GM12872 (cell line): Measurements from ENCODE around the gene ZNF648.
A peak's percentile ranks its signal among the peaks of the same experiment; 100 is the strongest.

Source experiments
- TF ChIP-seq, protein P1 (sequence below): IDR thresholded peaks from 3 replicates; pipeline ENCODE4 v1.5.1; 2011; ENCODE audit warnings: low read depth, mild to moderate bottlenecking, low read length, moderate library complexity; ENCODE audit not compliant: insufficient read depth

Gene ZNF648

GRCh38 chr1:182069028-182069466, 7.5 kb upstream of the ZNF648 start:
- TF ChIP-seq, protein P1, sequence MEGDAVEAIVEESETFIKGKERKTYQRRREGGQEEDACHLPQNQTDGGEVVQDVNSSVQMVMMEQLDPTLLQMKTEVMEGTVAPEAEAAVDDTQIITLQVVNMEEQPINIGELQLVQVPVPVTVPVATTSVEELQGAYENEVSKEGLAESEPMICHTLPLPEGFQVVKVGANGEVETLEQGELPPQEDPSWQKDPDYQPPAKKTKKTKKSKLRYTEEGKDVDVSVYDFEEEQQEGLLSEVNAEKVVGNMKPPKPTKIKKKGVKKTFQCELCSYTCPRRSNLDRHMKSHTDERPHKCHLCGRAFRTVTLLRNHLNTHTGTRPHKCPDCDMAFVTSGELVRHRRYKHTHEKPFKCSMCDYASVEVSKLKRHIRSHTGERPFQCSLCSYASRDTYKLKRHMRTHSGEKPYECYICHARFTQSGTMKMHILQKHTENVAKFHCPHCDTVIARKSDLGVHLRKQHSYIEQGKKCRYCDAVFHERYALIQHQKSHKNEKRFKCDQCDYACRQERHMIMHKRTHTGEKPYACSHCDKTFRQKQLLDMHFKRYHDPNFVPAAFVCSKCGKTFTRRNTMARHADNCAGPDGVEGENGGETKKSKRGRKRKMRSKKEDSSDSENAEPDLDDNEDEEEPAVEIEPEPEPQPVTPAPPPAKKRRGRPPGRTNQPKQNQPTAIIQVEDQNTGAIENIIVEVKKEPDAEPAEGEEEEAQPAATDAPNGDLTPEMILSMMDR, result peak; percentile 84

GRCh38 chr1:182066934-182067333, 5.4 kb upstream of the ZNF648 start:
- TF ChIP-seq, protein P1, result no peak

DNA sequence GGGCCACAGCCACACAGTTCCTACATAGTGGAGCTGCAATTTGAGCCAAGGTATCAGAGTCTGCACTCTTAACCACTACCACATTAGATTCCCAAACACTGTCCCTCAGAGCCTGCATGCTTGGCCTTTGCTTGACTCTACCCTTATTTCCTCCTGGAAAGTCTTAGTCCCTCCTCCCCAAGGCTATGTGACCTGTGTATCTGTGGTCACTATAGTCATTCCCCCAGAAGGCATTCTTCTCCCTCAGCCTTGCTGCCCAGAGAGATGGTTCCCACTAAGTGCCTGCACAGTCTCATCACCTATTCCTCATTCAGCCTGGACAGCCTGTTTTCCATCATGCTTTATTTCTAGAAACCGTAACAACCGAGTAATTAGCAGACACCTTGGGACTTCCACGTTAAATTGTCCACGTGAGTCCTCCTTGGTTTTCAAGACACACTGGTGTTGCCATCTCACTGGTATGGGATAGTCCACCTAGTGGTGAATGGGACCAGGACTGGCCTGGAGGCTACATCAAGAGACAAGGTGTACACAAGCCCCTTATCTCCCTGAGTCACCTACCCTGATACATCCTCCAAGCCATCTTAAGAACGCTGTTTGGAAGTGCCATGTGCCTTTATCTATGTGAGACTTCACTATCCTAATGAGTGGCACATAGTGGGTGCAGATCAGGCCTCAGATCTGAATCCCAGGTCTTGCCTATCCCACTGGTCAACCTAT, 3.8 kb upstream of the ZNF648 start:
- TF ChIP-seq, protein P1, result 0 out of 3 replicates have a peak, but pooled peaks have one; percentile 9

GRCh38 chr1:182064611-182065010, 3.1 kb upstream of the ZNF648 start:
- TF ChIP-seq, protein P1, result no peak

DNA sequence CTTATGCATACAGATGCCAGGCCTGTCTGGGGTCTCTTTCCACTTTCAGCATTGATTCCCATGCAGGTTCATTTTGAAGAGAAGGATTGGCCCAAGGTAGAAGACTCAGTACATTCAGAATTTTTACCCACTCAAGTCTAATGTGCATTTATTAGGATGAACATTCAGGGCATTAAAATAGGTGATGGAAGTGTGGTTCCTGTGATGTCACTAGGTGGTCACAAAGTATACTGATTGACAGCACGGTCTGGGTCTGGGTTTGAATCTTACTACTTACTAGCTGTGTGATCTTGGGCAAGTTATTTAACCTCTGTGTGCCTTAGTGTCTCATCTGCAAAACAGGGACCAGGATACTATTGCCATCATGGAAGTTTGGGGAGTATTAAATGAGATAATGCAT, 711 bp upstream of the ZNF648 start:
- TF ChIP-seq, protein P1, result no peak

DNA sequence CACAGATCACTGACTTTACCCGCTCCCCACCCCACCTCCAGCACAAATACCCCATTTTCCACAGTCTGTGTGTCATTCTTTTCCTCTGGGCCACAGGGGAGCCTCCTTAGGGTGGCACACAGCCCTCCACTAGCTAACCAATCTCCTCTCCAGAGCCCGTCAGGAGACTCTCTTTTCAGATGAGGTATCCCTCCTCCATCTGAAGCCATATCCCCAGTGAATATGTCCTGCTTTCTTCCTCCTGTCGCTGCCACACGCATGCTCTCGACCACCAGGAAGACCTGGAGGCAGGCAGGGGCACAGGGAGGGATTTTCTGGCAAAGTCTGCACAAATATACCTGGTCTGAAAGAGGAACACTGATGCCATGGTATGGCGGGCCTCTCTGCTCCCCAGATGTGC, 635 bp downstream of the ZNF648 start:
- TF ChIP-seq, protein P1, result no peak

DNA sequence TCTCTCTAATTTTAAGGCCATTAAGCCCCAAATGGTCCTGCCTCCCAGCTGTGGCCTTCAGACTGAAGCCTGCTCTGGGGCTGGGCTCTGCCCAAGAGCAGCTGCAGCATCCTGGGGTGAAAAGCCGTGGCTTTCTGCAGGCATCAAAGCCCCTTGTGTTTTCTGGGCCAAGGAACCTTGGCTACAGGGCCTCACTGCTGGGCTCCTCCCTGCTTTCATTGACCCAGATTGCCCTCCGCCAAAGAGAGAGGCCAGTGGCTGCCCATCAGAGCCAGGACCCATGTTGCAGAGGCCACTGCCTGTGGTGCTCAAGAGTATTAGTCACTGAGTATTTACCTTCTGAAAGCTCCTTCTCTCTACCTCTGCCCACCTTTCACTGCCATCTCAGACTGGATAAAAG, 1.6 kb downstream of the ZNF648 start:
- TF ChIP-seq, protein P1, result no peak
